NCI-H2171 (cell line): Measurements from ENCODE around the gene PPP1R27.

ENCODE experiments used
- DNase-seq: peaks from one replicate; lab custom pipeline; 2025; lab: John Stamatoyannopoulos, UW

The PPP1R27 gene

GRCh38 chr17:81821147-81821546, 13.7 kb downstream of the PPP1R27 start:
- no peak for DNase-seq

- no peak for DNase-seq
Observed at GRCh38 chr17:81819708-81820107, 15.1 kb downstream of the PPP1R27 start.

GRCh38 chr17:81817758-81818147, 17.1 kb downstream of the PPP1R27 start:
- no peak for DNase-seq

GRCh38 chr17:81815646-81815986, 19.2 kb downstream of the PPP1R27 start:
- DNase-seq: no peak

- DNase-seq: no peak
Observed at GRCh38 chr17:81814748-81815645, 19.9 kb downstream of the PPP1R27 start.

- no peak for DNase-seq
Observed at GRCh38 chr17:81813861-81814683, 20.8 kb downstream of the PPP1R27 start.

GRCh38 chr17:81813371-81813684, 21.5 kb downstream of the PPP1R27 start:
- no peak for DNase-seq

GRCh38 chr17:81812571-81813370, 22.1 kb downstream of the PPP1R27 start:
- DNase-seq: no peak

- no peak for DNase-seq
Observed at GRCh38 chr17:81811705-81812570, 22.9 kb downstream of the PPP1R27 start.

GRCh38 chr17:81810892-81811704, 23.8 kb downstream of the PPP1R27 start:
- no peak for DNase-seq

- DNase-seq: no peak
Observed at GRCh38 chr17:81810476-81810875, 24.4 kb downstream of the PPP1R27 start.

GRCh38 chr17:81809556-81809998, 25.3 kb downstream of the PPP1R27 start:
- DNase-seq: no peak

- DNase-seq: no peak
Observed at GRCh38 chr17:81808778-81809555, 25.9 kb downstream of the PPP1R27 start.

- no peak for DNase-seq
Observed at GRCh38 chr17:81807839-81808238, 27.0 kb downstream of the PPP1R27 start.

- DNase-seq: no peak
Observed at GRCh38 chr17:81807210-81807719, 27.6 kb downstream of the PPP1R27 start.

GRCh38 chr17:81806461-81807209, 28.2 kb downstream of the PPP1R27 start:
- no peak for DNase-seq

GRCh38 chr17:81805707-81806460, 29.0 kb downstream of the PPP1R27 start:
- DNase-seq: no peak
